ENCODE measurements around the gene SPOPL. TPM values are rescaled to one million over a fixed set of nuclear protein-coding genes. Genes with fewer than 3 reads are reported as not detected.
A peak's percentile ranks its signal among the peaks of the same experiment; 100 is the strongest.

Gene SPOPL
- total and polyA plus RNA-seq, 2 donors (not counting 1 experiment from before 2014, with no cell fraction given): 14.0 to 53.6 TPM

GRCh38 chr2:138475277-138475776 lies 26.2 kb upstream of the SPOPL start:
- Histone ChIP-seq H3K27me3 (replicated peaks in 1 of 4; ENCODE audit: control extremely low read depth in 1 of 4, control insufficient read depth in 3 of 4, insufficient read depth in 4 of 4, low read length in 3 of 4) (no peaks in the 10 kb centered on the region), H3K4me2 (replicated peaks; ENCODE audit: low read depth, low read length, poor library complexity, severe bottlenecking) (peak overlapping the region; percentile 48), H4K20me1 (ENCODE audit: control insufficient read depth, insufficient read depth, low read length, poor library complexity, severe bottlenecking) (no peaks in the 10 kb centered on the region), H3K9me3 (ENCODE audit: control extremely low read depth in 1 of 3, control insufficient read depth in 2 of 3, insufficient read depth in 1 of 3, low read length in 2 of 3) (no peaks in the 10 kb centered on the region), H2AFZ (ENCODE audit: insufficient read depth, low read depth, low read length, poor library complexity, severe bottlenecking) (no peak overlapping the region), H3K4me1 (ENCODE audit: control insufficient read depth in 2 of 2, insufficient read depth in 2 of 2, low read length in 2 of 2) (peaks cover 23% of the 10 kb centered on the region in 2 donors), H3K9ac (ENCODE audit: low read length) (peak overlapping the region; percentile 6), H3K36me3 (replicated peaks in 1 of 2; ENCODE audit: control extremely low read depth in 1 of 2, control insufficient read depth in 1 of 2, extremely low read depth in 1 of 2, insufficient read depth in 2 of 2, low read length in 1 of 2) (no peaks in the 10 kb centered on the region), H3K27ac (ENCODE audit: low read length in 2 of 2) (peak overlapping the region; percentile 21 to 62), H3K4me3 (ENCODE audit: control extremely low read depth in 1 of 5, extremely low read depth in 1 of 5, insufficient read depth in 1 of 5, low read depth in 2 of 5, low read length in 4 of 5) (peak overlapping the region in 1 of 5 experiments; percentile 23), H3K79me2 (ENCODE audit: control insufficient read depth, insufficient read depth, low read length) (no peaks in the 10 kb centered on the region)
- CTCF ChIA-PET: interaction anchor here (0.5 to 2.1 kb wide), 4 partner anchors 147 to 539 kb away, joined by 3 to 12 read pairs (median 4); no protein-coding TSS in a partner anchor
- Mint-ChIP-seq H3K4me1 (peaks cover 30% of the 10 kb centered on the region), H3K27me3 (no peaks in the 10 kb centered on the region), H3K9me3 (ENCODE audit: insufficient read depth) (no peaks in the 10 kb centered on the region), H3K27ac (peak overlapping the region; percentile 47), H3K4me3 (peak overlapping the region; percentile 6)
- POLR2A ChIA-PET: interaction anchor here (0.7 kb wide), 1 partner anchor 10 kb away, joined by 3 read pairs; no protein-coding TSS in a partner anchor
- DNase-seq (peak; percentile 68), ATAC-seq (ENCODE audit: low read depth) (peak; percentile 76)
- no peak for TF ChIP-seq EZH2 (IDR thresholded peaks at IDR 0.05; ENCODE audit: borderline replicate concordance, insufficient read depth, low read depth, low read length, poor library complexity, severe bottlenecking)
- TF ChIP-seq, protein P1, sequence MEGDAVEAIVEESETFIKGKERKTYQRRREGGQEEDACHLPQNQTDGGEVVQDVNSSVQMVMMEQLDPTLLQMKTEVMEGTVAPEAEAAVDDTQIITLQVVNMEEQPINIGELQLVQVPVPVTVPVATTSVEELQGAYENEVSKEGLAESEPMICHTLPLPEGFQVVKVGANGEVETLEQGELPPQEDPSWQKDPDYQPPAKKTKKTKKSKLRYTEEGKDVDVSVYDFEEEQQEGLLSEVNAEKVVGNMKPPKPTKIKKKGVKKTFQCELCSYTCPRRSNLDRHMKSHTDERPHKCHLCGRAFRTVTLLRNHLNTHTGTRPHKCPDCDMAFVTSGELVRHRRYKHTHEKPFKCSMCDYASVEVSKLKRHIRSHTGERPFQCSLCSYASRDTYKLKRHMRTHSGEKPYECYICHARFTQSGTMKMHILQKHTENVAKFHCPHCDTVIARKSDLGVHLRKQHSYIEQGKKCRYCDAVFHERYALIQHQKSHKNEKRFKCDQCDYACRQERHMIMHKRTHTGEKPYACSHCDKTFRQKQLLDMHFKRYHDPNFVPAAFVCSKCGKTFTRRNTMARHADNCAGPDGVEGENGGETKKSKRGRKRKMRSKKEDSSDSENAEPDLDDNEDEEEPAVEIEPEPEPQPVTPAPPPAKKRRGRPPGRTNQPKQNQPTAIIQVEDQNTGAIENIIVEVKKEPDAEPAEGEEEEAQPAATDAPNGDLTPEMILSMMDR (IDR thresholded peaks at IDR 0.05): no peak
- 0% methylated on average over 3 of the region's 4 CpGs for WGBS (ENCODE audit: insufficient coverage)
- intact Hi-C loops (cut with micrococcal nuclease): loop anchor here (2.0 kb wide), 1 partner anchor 27 kb away; no protein-coding TSS in a partner anchor

DNA sequence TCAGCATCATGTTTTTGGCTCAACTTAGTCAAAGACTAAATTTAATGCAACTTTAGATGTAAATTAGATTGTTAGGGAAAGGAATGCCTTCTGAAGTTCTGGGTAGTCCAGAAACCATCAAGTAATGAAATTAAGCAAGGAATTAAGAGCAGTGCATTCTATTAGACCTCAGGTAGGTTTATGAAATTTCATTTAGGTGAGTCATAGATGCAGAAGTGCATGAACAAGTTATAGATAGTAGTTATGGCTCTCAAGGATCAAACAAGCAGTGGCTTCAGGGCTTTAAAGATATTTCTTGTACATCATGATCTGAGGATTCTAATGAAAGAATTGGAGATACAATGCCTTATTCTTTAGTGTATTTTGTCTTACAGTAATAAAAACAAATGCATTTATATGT lies 25.4 kb upstream of the SPOPL start:
- no peak overlapping the region for H3K4me2 ChIP-seq (replicated peaks; ENCODE audit: low read depth, low read length, poor library complexity, severe bottlenecking)
- Mint-ChIP-seq H3K4me1 (peaks cover 30% of the 10 kb centered on the region), H3K27me3 (no peaks in the 10 kb centered on the region), H3K9me3 (ENCODE audit: insufficient read depth) (no peaks in the 10 kb centered on the region), H3K4me3 (no peak overlapping the region), H3K27ac (no peak overlapping the region)
- no peak overlapping the region for H2AFZ ChIP-seq (ENCODE audit: insufficient read depth, low read depth, low read length, poor library complexity, severe bottlenecking)
- TF ChIP-seq, protein P1 (IDR thresholded peaks at IDR 0.05): no peak
- TF ChIP-seq EZH2 (IDR thresholded peaks at IDR 0.05; ENCODE audit: borderline replicate concordance, insufficient read depth, low read depth, low read length, poor library complexity, severe bottlenecking): no peak
- no peaks in the 10 kb centered on the region for H3K27me3 ChIP-seq (replicated peaks in 1 of 4; ENCODE audit: control extremely low read depth in 1 of 4, control insufficient read depth in 3 of 4, insufficient read depth in 4 of 4, low read length in 3 of 4)
- no peaks in the 10 kb centered on the region for H4K20me1 ChIP-seq (ENCODE audit: control insufficient read depth, insufficient read depth, low read length, poor library complexity, severe bottlenecking)
- H3K9me3 ChIP-seq (ENCODE audit: control extremely low read depth in 1 of 3, control insufficient read depth in 2 of 3, insufficient read depth in 1 of 3, low read length in 2 of 3): no peaks in the 10 kb centered on the region
- intact Hi-C loops (cut with micrococcal nuclease): no loop called here
- DNase-seq: no peak
- H3K4me1 ChIP-seq (ENCODE audit: control insufficient read depth in 2 of 2, insufficient read depth in 2 of 2, low read length in 2 of 2): peaks cover 23% of the 10 kb centered on the region in 2 donors
- H3K36me3 ChIP-seq (replicated peaks in 1 of 2; ENCODE audit: control extremely low read depth in 1 of 2, control insufficient read depth in 1 of 2, extremely low read depth in 1 of 2, insufficient read depth in 2 of 2, low read length in 1 of 2): no peaks in the 10 kb centered on the region
- no peak overlapping the region for H3K4me3 ChIP-seq (ENCODE audit: control extremely low read depth in 1 of 5, extremely low read depth in 1 of 5, insufficient read depth in 1 of 5, low read depth in 2 of 5, low read length in 4 of 5)
- H3K27ac ChIP-seq (ENCODE audit: low read length in 2 of 2): no peak overlapping the region
- no peak for ATAC-seq (ENCODE audit: low read depth)
- no peaks in the 10 kb centered on the region for H3K79me2 ChIP-seq (ENCODE audit: control insufficient read depth, insufficient read depth, low read length)
- ChIA-PET CTCF (interaction anchor here (0.6 to 2.1 kb wide), 6 partner anchors 22 to 565 kb away, joined by 3 to 12 read pairs (median 3); no protein-coding TSS in a partner anchor), POLR2A (no interaction called here)
- no peak overlapping the region for H3K9ac ChIP-seq (ENCODE audit: low read length)

Measured in B cell (primary cell).